Measurements from ENCODE around the gene SKAP2. TPM values are rescaled to one million over a fixed set of nuclear protein-coding genes. Genes with fewer than 3 reads are reported as not detected.

Gene SKAP2
- total and polyA plus RNA-seq, 8 donors: 4.6 to 127 (median 9.6) TPM

- no peak overlapping the region for H3K4me3 ChIP-seq
- WGBS, 5 donors: 68 to 79% (median 77%) methylated on average over 3 of the region's 3 CpGs
- H3K27me3 ChIP-seq: no peaks in the 10 kb centered on the region
- TF ChIP-seq EP300 (IDR thresholded peaks at IDR 0.05) (no peak), POLR2A (IDR thresholded peaks at IDR 0.05) (no peak), POLR2AphosphoS5 (IDR thresholded peaks at IDR 0.05) (no peak), CTCF (IDR thresholded peaks at IDR 0.05) (no peak)
- H3K27ac ChIP-seq: no peak overlapping the region
- H3K4me1 ChIP-seq: no peaks in the 10 kb centered on the region
- no peaks in the 10 kb centered on the region for H3K36me3 ChIP-seq
- intact Hi-C loops (cut with DNase I; ENCODE audit: low total_unique reads): no loop called here
- no peaks in the 10 kb centered on the region for H3K9me3 ChIP-seq
- peak in 1 of 2 donors; percentile 14 for DNase-seq
Observed at GRCh38 chr7:26714438-26714837, 150.0 kb downstream of the SKAP2 start.

- Histone ChIP-seq H3K36me3 (no peaks in the 10 kb centered on the region), H3K9me3 (no peaks in the 10 kb centered on the region), H3K4me1 (no peaks in the 10 kb centered on the region), H3K4me3 (no peak overlapping the region), H3K27ac (no peak overlapping the region), H3K27me3 (no peaks in the 10 kb centered on the region)
- intact Hi-C loops (cut with DNase I; ENCODE audit: low total_unique reads): no loop called here
- DNase-seq: peak in 1 of 2 donors; percentile 23
- TF ChIP-seq POLR2AphosphoS5 (IDR thresholded peaks at IDR 0.05) (no peak), EP300 (IDR thresholded peaks at IDR 0.05) (no peak), POLR2A (IDR thresholded peaks at IDR 0.05) (no peak), CTCF (IDR thresholded peaks at IDR 0.05) (no peak)
- WGBS, 5 donors: 62 to 69% (median 64%) methylated on average over 2 of the region's 2 CpGs
Observed at GRCh38 chr7:26714006-26714405, 150.4 kb downstream of the SKAP2 start.

- DNase-seq: no peak
- Histone ChIP-seq H3K27me3 (no peaks in the 10 kb centered on the region), H3K9me3 (no peaks in the 10 kb centered on the region), H3K4me3 (no peak overlapping the region), H3K36me3 (no peaks in the 10 kb centered on the region), H3K4me1 (peaks cover 0 to 19% (median 16%) of the 10 kb centered on the region in 4 donors), H3K27ac (no peak overlapping the region)
- intact Hi-C loops (cut with DNase I; ENCODE audit: low total_unique reads): no loop called here
- no peak for TF ChIP-seq CTCF (IDR thresholded peaks at IDR 0.05)
- TF ChIP-seq POLR2A (IDR thresholded peaks at IDR 0.05): no peak
- no peak for TF ChIP-seq EP300 (IDR thresholded peaks at IDR 0.05)
- no peak for TF ChIP-seq POLR2AphosphoS5 (IDR thresholded peaks at IDR 0.05)
- 80 to 93% (median 87%) methylated on average over 1 of the region's 1 CpG for WGBS, 5 donors
Observed at GRCh38 chr7:26709210-26709990, 155.0 kb downstream of the SKAP2 start.

GRCh38 chr7:26705567-26705966 lies 158.8 kb downstream of the SKAP2 start:
- WGBS, 5 donors: 10 to 18% (median 13%) methylated on average over 2 of the region's 2 CpGs
- DNase-seq: peak in 1 of 2 donors; percentile 72
- H3K4me1 ChIP-seq: peaks cover 0 to 22% (median 20%) of the 10 kb centered on the region in 4 donors
- no peak overlapping the region for H3K27ac ChIP-seq
- no peaks in the 10 kb centered on the region for H3K9me3 ChIP-seq
- H3K27me3 ChIP-seq: no peaks in the 10 kb centered on the region
- intact Hi-C loops (cut with DNase I; ENCODE audit: low total_unique reads): no loop called here
- TF ChIP-seq POLR2A (IDR thresholded peaks at IDR 0.05): no peak
- no peak for TF ChIP-seq EP300 (IDR thresholded peaks at IDR 0.05)
- TF ChIP-seq CTCF (IDR thresholded peaks at IDR 0.05): no peak
- TF ChIP-seq POLR2AphosphoS5 (IDR thresholded peaks at IDR 0.05): peak in 1 of 3 donors; percentile 48
- no peaks in the 10 kb centered on the region for H3K36me3 ChIP-seq
- no peak overlapping the region for H3K4me3 ChIP-seq
